Measurements from ENCODE around the gene SPATA18.
"Not testable (repeated sequence)": the region's sequence is repeated elsewhere in the genome, so short reads cannot be mapped to it uniquely, and the experiment has no call there.

GRCh38 chr4:52137152-52137551 is 86.0 kb downstream of the SPATA18 start:
- TF ChIP-seq CTCF (IDR thresholded peaks at IDR 0.05; ENCODE audit: poor library complexity); EZH2 (IDR thresholded peaks at IDR 0.05; ENCODE audit: borderline replicate concordance): not testable (repeated sequence)
